Esophagus (tissue), 2 donors: ENCODE results near the gene GGNBP2. TPM values are rescaled to one million over a fixed set of nuclear protein-coding genes. Genes with fewer than 3 reads are reported as not detected.

Source experiments
- H3K27ac ChIP-seq, 2 donors: one replicate each; pipeline ENCODE4 v1.5.1; 2013; ENCODE audit warnings: low read depth in 2 of 2, mild to moderate bottlenecking in 2 of 2, inconsistent platforms in 1 of 2, low read length in 1 of 2, moderate library complexity in 1 of 2
- H3K27me3 ChIP-seq, 2 donors: one replicate each; pipeline ENCODE4 v1.6.1; 2013; ENCODE audit warnings: low read length in 2 of 2, control low read depth in 1 of 2, mild to moderate bottlenecking in 1 of 2; ENCODE audit not compliant: insufficient read depth in 2 of 2, control insufficient read depth in 1 of 2
- H3K36me3 ChIP-seq, 2 donors: one replicate each; pipeline ENCODE4 v1.6.1; 2013; ENCODE audit warnings: low read length in 1 of 2; ENCODE audit not compliant: control insufficient read depth in 2 of 2, insufficient read depth in 2 of 2
- H3K4me1 ChIP-seq, 2 donors: one replicate each; pipeline ENCODE4 v1.6.1; 2013; ENCODE audit warnings: low read length in 1 of 2; ENCODE audit not compliant: control insufficient read depth in 2 of 2, insufficient read depth in 2 of 2
- H3K4me3 ChIP-seq, 2 donors: one replicate each; pipeline ENCODE4 v1.5.1; 2013; ENCODE audit warnings: low read length in 2 of 2, mild to moderate bottlenecking in 2 of 2, low read depth in 1 of 2, moderate library complexity in 1 of 2
- H3K9me3 ChIP-seq, 2 donors: one replicate each; pipeline ENCODE4 v1.6.1; 2013; ENCODE audit warnings: mild to moderate bottlenecking in 2 of 2, low read depth in 1 of 2, low read length in 1 of 2, moderate library complexity in 1 of 2; ENCODE audit not compliant: control insufficient read depth in 2 of 2, insufficient read depth in 1 of 2
- WGBS, 2 donors: extraction: QIAGEN DNeasy Blood & Tissue Kit; methylation state at CpG; one replicate each; pipeline ENCODE4 v1.1.7; 2013; 5-methylcytosine and 5-hydroxymethylcytosine counted together
- polyA plus RNA-seq, 2 donors: library from polyadenylated mRNA; stranded (reverse); fragments of 200-250 nt; gene quantifications; one replicate each; pipeline ENCODE4 v1.2.3, GENCODE V29; 2013
- donor health status: healthy with polysubstance abuse.
- donor health status: Bipolar disorder and iron deficiency.

GGNBP2 gene
- polyA plus RNA-seq, 2 donors, result 32.9 to 42.2 TPM

DNA sequence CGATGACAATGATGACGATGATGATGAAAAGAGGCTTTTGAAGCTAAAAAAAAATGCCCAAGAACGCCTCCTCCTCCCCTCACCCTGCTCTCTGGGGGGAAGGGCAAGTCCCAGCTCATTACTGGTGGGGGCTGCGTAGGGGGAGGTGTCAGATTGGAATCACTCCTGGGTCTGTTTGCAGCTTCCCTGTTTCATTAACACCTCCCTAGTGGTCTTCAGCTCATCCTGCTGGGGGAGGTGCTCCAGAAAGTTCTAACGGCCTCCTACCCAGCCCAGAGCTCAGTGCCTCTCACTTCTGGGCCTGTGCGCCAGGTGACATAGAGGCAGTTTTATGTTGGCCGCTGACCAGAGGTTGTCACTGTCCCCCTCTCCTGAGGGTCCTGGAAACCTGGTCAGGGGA is 69.4 kb downstream of the GGNBP2 start:
- no peaks in the 10 kb centered on the region for H3K36me3 ChIP-seq
- no peaks in the 10 kb centered on the region for H3K27me3 ChIP-seq
- WGBS, 2 donors, result 64 to 69% methylated on average over 7 of the region's 7 CpGs
- H3K4me3 ChIP-seq, result no peak overlapping the region
- no peak overlapping the region for H3K27ac ChIP-seq
- no peaks in the 10 kb centered on the region for H3K9me3 ChIP-seq
- H3K4me1 ChIP-seq, result peaks cover 0 to 3% of the 10 kb centered on the region in 2 donors

DNA sequence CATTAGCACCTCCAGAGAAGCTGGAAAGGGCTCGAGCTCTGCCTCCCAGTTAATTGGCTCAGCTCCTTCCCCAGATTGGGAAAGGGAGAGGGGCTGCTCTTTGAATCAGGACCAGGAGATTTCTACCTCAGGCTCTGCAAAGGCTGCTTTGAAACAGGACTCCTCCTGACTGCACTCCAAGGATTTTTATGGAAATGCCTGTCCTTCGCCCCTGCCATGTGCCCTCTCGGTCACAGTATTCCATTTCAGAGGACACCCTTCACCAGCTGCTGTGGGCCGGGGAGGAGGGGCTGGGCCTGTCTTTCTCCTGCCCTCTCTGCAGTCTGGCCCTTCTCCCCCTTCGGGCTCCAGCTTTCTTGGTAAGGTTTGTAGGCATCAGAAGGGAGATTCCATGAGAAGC is 70.2 kb downstream of the GGNBP2 start:
- WGBS, 2 donors, result 52 to 64% methylated on average over 5 of the region's 5 CpGs
- H3K27ac ChIP-seq, result no peak overlapping the region

DNA sequence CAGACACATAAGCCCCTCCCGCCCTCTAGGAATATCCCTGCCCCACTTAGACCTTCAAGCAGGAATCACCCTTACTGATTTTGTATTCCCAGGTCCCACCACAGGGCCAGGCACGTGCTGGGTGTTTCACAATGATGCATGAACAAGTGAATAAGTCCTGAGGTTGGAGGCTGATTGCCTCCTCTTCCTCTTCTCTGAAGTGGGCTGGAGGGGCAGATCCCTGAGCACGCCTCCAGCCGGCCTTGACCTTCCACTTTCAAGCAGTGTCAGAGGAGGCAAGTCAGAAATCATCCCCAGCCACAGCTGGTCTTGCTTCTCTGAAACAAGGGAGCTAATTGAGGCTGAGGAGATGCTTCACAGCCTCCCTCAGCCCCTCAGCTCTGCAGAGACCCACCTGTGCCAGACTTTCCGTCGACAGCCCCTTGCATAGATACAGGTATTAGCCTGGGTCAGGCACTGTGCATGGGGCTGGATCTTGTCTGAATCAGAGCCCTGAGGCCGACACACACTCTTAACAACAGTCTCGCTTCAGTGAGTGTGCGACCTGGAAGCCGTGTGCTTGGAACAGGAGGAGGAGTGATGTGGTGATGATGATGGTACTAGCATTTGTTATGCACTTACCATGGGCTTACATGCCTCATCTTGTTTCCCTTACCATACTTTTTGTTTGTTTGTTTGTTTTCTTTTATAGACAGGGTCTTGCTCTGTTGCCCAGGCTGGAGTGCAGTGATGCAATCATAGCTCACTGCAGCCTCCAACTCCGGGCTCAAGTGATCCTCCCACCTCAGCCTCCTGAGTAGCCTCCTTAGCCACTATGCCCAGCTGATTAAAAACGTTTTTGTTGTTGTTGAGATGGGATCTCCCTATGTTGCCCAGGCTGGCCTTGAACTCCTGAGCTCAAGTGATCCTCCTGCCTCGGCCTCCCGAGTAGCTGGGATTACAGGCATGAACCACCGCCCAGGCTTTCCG is 71.6 kb downstream of the GGNBP2 start:
- Histone ChIP-seq H3K27me3 (no peaks in the 10 kb centered on the region), H3K4me1 (peaks cover 0 to 3% of the 10 kb centered on the region in 2 donors), H3K9me3 (no peaks in the 10 kb centered on the region), H3K4me3 (no peak overlapping the region), H3K36me3 (no peaks in the 10 kb centered on the region), H3K27ac (no peak overlapping the region)
- 76 to 81% methylated on average over 16 of the region's 16 CpGs for WGBS, 2 donors

More for the DNA sequence above, 70.2 kb downstream of the GGNBP2 start:
- Histone ChIP-seq H3K4me3 (no peak overlapping the region), H3K36me3 (no peaks in the 10 kb centered on the region), H3K4me1 (peaks cover 0 to 3% of the 10 kb centered on the region in 2 donors), H3K9me3 (no peaks in the 10 kb centered on the region), H3K27me3 (no peaks in the 10 kb centered on the region)

DNA sequence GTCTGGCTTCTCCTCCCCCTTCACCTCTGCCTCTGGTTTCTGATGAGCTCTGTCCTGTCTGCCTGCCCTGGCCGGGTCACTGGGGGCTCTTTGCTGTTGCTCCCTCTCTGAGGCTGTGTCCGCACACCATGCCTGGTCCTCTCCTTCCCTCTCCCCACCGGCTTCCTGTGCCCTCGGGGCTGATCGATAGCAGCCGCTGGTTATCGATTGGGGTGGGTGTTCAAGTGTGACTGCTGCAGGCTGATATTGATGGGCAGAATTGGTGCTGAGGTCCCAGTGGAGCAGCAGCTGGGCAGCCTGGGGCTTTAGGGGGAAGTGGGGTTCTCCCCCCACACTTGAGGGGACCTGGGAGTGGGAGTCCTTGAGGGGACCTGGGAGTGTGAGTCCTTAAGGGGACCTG is 73.1 kb downstream of the GGNBP2 start:
- no peaks in the 10 kb centered on the region for H3K36me3 ChIP-seq
- 77 to 85% methylated on average over 7 of the region's 7 CpGs for WGBS, 2 donors
- no peaks in the 10 kb centered on the region for H3K4me1 ChIP-seq
- H3K9me3 ChIP-seq, result no peaks in the 10 kb centered on the region
- no peak overlapping the region for H3K4me3 ChIP-seq
- no peak overlapping the region for H3K27ac ChIP-seq
- no peaks in the 10 kb centered on the region for H3K27me3 ChIP-seq

GRCh38 chr17:36623281-36623680 is 78.6 kb downstream of the GGNBP2 start:
- H3K27ac ChIP-seq, result no peak overlapping the region
- no peaks in the 10 kb centered on the region for H3K27me3 ChIP-seq
- no peaks in the 10 kb centered on the region for H3K36me3 ChIP-seq
- H3K4me3 ChIP-seq, result no peak overlapping the region
- H3K9me3 ChIP-seq, result no peaks in the 10 kb centered on the region
- no peaks in the 10 kb centered on the region for H3K4me1 ChIP-seq
- 67 to 77% methylated on average over 3 of the region's 3 CpGs for WGBS, 2 donors

- Histone ChIP-seq H3K9me3 (no peaks in the 10 kb centered on the region), H3K27ac (no peak overlapping the region), H3K36me3 (no peaks in the 10 kb centered on the region), H3K4me1 (no peaks in the 10 kb centered on the region), H3K27me3 (no peaks in the 10 kb centered on the region), H3K4me3 (no peak overlapping the region)
- 80 to 87% methylated on average over 7 of the region's 7 CpGs for WGBS, 2 donors
Observed at GRCh38 chr17:36625188-36625587, 80.5 kb downstream of the GGNBP2 start.

DNA sequence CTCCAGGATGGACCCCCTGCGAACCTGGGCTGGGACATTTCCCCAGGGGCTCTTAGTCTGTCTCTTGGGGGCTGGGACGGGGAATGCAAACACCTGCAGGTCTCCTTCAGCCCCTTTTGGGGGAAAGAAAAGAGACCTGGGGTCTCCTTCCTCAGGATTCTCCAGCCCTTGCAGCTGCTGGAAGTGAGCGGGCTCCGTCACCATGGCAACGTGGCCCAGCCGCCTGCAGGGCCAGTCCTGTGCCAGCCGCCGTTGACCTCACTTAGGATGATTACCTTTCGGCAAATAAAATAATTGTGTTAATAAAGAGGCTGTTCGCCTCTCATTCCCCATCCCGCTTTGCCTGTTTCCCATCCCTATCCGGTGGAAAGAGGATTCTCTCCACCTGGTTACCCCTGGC is 82.4 kb downstream of the GGNBP2 start:
- Histone ChIP-seq H3K27me3 (no peaks in the 10 kb centered on the region), H3K4me3 (no peak overlapping the region), H3K4me1 (no peaks in the 10 kb centered on the region), H3K27ac (no peak overlapping the region), H3K36me3 (no peaks in the 10 kb centered on the region), H3K9me3 (no peaks in the 10 kb centered on the region)
- WGBS, 2 donors, result 76 to 80% methylated on average over 12 of the region's 12 CpGs

GRCh38 chr17:36628576-36628975 is 83.9 kb downstream of the GGNBP2 start:
- WGBS, 2 donors, result 93 to 97% methylated on average over 2 of the region's 2 CpGs
- Histone ChIP-seq H3K27me3 (no peaks in the 10 kb centered on the region), H3K36me3 (no peaks in the 10 kb centered on the region), H3K4me1 (no peaks in the 10 kb centered on the region), H3K4me3 (no peak overlapping the region), H3K9me3 (no peaks in the 10 kb centered on the region), H3K27ac (no peak overlapping the region)

- WGBS, 2 donors, result 20 to 24% methylated on average over 14 of the region's 14 CpGs
- H3K4me3 ChIP-seq, result no peak overlapping the region
- H3K27ac ChIP-seq, result no peak overlapping the region
- no peaks in the 10 kb centered on the region for H3K4me1 ChIP-seq
- no peaks in the 10 kb centered on the region for H3K9me3 ChIP-seq
- no peaks in the 10 kb centered on the region for H3K36me3 ChIP-seq
- H3K27me3 ChIP-seq, result no peaks in the 10 kb centered on the region
Observed at GRCh38 chr17:36629252-36629847, 84.6 kb downstream of the GGNBP2 start.
